Brain pericyte (primary cell): ENCODE data around the gene NRN1L.

Experiments used
- DNase-seq: peaks from one replicate; pipeline ENCODE4 v3.0.0-alpha.2; 2012; ENCODE audit warnings: low read depth, low spot score

The NRN1L gene

DNA sequence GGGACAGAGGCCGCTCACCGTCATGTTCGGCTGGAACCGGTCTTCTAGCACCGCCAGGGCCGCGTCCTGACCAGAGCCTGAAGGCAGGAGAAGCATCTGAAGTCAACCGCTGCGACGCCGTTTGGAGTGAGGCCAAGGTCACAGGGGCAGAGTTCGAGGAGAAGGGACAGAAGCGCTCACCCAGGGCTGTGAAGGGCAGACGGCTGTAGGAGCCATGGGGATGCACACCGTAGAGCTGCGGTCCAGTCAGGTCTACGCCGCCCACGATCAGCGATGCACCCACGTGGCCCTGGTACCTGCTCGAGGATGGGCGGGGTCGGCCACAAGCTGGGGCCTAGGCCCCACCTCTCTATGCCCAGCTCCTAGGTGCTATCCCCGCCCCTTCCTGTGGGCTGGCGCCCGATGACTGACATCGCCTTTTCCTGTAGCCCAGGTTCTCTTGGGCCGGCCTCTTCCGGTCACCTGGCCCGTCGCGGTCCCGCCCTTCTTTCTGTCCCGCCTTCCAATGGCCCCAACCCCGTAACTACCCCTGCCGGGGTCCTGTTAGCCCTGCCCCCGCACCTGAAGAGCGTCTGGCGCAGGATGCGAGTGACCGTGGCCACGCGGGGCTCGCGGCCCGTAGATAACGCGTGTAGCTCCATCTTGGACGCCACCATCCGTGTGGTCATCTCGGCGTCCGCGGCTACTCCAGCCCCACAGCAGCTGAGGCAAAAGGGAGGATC is 50.9 kb downstream of the NRN1L start:
- peak; percentile 66 for DNase-seq
